Mesothelial cell of epicardium (in vitro differentiated cells): ENCODE measurements around the gene L1CAM. TPM values are rescaled to one million over a fixed set of nuclear protein-coding genes. Genes with fewer than 3 reads are reported as not detected.

Experiments used
- DNase-seq, 2 experiments: peaks; one replicate each; pipeline ENCODE4 v3.0.0; 2021; ENCODE audit warnings: low spot score in 2 of 2; ENCODE audit not compliant: unreplicated experiment in 2 of 2
- H3K27ac Mint-ChIP-seq: 2 replicates; pipeline ENCODE4 v1.8.0; 2021; ENCODE audit warnings: mixed read lengths
- H3K27me3 Mint-ChIP-seq: 2 replicates; pipeline ENCODE4 v1.8.0; 2021; ENCODE audit warnings: low read depth, mixed read lengths
- H3K36me3 Mint-ChIP-seq: 2 replicates; pipeline ENCODE4 v1.8.0; 2021; ENCODE audit warnings: mixed read lengths
- H3K4me1 Mint-ChIP-seq: 2 replicates; pipeline ENCODE4 v1.8.0; 2021; ENCODE audit warnings: mixed read lengths
- H3K4me3 Mint-ChIP-seq: 2 replicates; pipeline ENCODE4 v1.8.0; 2021; ENCODE audit warnings: mild to moderate bottlenecking, moderate library complexity, mixed read lengths
- H3K9me3 Mint-ChIP-seq: 2 replicates; pipeline ENCODE4 v1.8.0; 2021; ENCODE audit warnings: mixed read lengths
- total RNA-seq: library from RNA; stranded (reverse); gene quantifications from 3 replicates; pipeline ENCODE4 v1.2.1, GENCODE V29; 2021
- TF ChIP-seq, protein P1 (sequence below): fragments of 200-600 bp; sonication (generic); IDR thresholded peaks from one replicate; pipeline ENCODE4 v1.5.0; 2021; ENCODE audit warnings: antibody characterized with exemption; ENCODE audit not compliant: unreplicated experiment

Gene L1CAM
- total RNA-seq, 1 donor from 2014 or later, result 2.1 TPM

DNA sequence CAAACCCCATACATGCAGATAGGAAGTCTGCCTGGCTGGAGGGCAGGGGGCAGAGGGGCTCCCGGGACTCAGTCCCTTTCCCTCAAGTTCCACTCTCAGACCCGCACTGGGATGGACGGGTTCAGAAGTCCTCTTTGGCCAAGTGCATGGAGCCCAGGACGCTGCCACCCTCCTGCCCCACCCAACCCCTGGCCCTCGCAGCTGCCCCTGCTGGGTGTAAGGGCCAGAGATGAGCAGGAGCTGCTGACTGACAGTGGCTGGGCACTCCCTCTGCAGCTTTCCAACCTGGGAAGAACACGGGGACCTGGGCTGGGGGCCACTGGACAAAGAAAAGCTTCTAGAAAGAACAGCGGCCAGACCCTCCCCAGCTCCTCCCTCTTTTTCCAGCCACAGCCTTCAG lies 3.4 kb downstream of the L1CAM start:
- no peaks in the 10 kb centered on the region for H3K36me3 Mint-ChIP-seq
- DNase-seq, result no peak
- no peak overlapping the region for H3K4me3 Mint-ChIP-seq
- H3K27me3 Mint-ChIP-seq, result peaks cover 57% of the 10 kb centered on the region
- no peak overlapping the region for H3K27ac Mint-ChIP-seq
- peaks cover 8% of the 10 kb centered on the region for H3K4me1 Mint-ChIP-seq
- H3K9me3 Mint-ChIP-seq, result peaks cover 4% of the 10 kb centered on the region
- TF ChIP-seq, protein P1, sequence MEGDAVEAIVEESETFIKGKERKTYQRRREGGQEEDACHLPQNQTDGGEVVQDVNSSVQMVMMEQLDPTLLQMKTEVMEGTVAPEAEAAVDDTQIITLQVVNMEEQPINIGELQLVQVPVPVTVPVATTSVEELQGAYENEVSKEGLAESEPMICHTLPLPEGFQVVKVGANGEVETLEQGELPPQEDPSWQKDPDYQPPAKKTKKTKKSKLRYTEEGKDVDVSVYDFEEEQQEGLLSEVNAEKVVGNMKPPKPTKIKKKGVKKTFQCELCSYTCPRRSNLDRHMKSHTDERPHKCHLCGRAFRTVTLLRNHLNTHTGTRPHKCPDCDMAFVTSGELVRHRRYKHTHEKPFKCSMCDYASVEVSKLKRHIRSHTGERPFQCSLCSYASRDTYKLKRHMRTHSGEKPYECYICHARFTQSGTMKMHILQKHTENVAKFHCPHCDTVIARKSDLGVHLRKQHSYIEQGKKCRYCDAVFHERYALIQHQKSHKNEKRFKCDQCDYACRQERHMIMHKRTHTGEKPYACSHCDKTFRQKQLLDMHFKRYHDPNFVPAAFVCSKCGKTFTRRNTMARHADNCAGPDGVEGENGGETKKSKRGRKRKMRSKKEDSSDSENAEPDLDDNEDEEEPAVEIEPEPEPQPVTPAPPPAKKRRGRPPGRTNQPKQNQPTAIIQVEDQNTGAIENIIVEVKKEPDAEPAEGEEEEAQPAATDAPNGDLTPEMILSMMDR, result no peak

DNA sequence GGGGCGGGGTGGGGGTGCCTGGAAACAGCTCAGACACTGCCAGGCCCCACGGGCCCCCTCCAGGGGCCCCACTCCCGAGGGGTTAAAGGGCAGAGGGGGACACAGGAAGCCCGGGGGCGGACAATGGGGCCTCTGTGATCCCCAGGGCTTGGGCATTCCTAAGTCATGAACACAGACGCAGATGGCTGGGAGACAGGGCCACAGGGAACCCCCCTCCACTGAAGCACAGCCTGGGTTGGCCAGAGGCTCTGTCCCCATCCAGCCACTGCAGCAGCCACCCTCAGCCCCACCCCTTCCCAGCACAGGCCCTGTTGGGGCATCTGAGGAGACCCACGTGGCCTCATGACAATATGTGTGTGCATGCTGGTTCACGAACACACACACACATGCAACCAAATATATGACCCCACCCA lies 3.9 kb downstream of the L1CAM start:
- H3K4me3 Mint-ChIP-seq, result no peak overlapping the region
- H3K36me3 Mint-ChIP-seq, result no peaks in the 10 kb centered on the region
- peaks cover 52% of the 10 kb centered on the region for H3K27me3 Mint-ChIP-seq
- H3K27ac Mint-ChIP-seq, result no peak overlapping the region
- DNase-seq, result no peak
- TF ChIP-seq, protein P1, result no peak
- peaks cover 8% of the 10 kb centered on the region for H3K4me1 Mint-ChIP-seq
- peaks cover 4% of the 10 kb centered on the region for H3K9me3 Mint-ChIP-seq

DNA sequence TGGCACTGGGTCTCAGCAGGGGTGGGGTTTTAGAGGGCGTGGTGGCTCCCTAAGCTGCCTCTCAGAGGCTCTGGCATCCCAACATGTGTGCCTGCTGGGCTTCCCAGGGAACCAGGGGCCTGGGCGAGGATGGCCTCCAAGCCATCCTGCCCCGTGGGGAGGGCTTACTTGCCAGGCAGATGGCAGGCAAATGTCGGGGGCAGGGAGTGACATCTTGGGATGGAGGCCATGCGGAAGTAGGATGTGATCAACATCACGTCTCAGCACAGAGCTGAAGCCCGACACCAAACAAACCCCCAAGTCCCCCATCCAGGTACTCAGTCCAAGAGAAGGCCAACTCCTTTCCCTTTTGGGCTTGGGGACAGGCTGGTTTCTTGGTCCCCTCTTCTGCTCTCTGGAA lies 4.7 kb downstream of the L1CAM start:
- Mint-ChIP-seq H3K36me3 (no peaks in the 10 kb centered on the region), H3K27me3 (peaks cover 46% of the 10 kb centered on the region), H3K27ac (no peak overlapping the region), H3K4me1 (peaks cover 8% of the 10 kb centered on the region), H3K9me3 (peaks cover 6% of the 10 kb centered on the region), H3K4me3 (no peak overlapping the region)
- DNase-seq, result no peak
- TF ChIP-seq, protein P1, result no peak

- Mint-ChIP-seq H3K27me3 (peaks cover 45% of the 10 kb centered on the region), H3K36me3 (no peaks in the 10 kb centered on the region), H3K9me3 (peaks cover 8% of the 10 kb centered on the region), H3K4me3 (no peak overlapping the region), H3K27ac (no peak overlapping the region), H3K4me1 (peaks cover 8% of the 10 kb centered on the region)
- DNase-seq, result no peak
- TF ChIP-seq, protein P1, result no peak
These were observed 5.5 kb downstream of the L1CAM start for GRCh38 chrX:153880440-153880815.

GRCh38 chrX:153879741-153880439 lies 6.1 kb downstream of the L1CAM start:
- H3K9me3 Mint-ChIP-seq, result peaks cover 10% of the 10 kb centered on the region
- H3K4me1 Mint-ChIP-seq, result peaks cover 8% of the 10 kb centered on the region
- peaks cover 39% of the 10 kb centered on the region for H3K27me3 Mint-ChIP-seq
- no peak overlapping the region for H3K27ac Mint-ChIP-seq
- TF ChIP-seq, protein P1, result no peak
- H3K36me3 Mint-ChIP-seq, result no peaks in the 10 kb centered on the region
- DNase-seq, result no peak
- H3K4me3 Mint-ChIP-seq, result no peak overlapping the region
